HepG2 (cell line): ENCODE results near the gene MGARP. TPM values are rescaled to one million over a fixed set of nuclear protein-coding genes. Genes with fewer than 3 reads are reported as not detected.
A peak's percentile ranks its signal among the peaks of the same experiment; 100 is the strongest.

Source experiments
- CREB3 ChIP-seq: sonication (generic); formaldehyde crosslinking; IDR thresholded peaks from 2 replicates; pipeline ENCODE4 v1.5.0; 2020; ENCODE audit warnings: missing genetic modification reagents
- CREBL2 ChIP-seq: sonication (generic); formaldehyde crosslinking; IDR thresholded peaks from 2 replicates; pipeline ENCODE4 v1.8.1; 2023; ENCODE audit warnings: missing genetic modification reagents, mild to moderate bottlenecking, borderline replicate concordance
- CSRNP1 ChIP-seq: sonication (generic); formaldehyde crosslinking; IDR thresholded peaks from 2 replicates; pipeline ENCODE4 v1.8.1; 2023; ENCODE audit warnings: mild to moderate bottlenecking, missing genetic modification reagents
- EED ChIP-seq: sonication (generic); formaldehyde crosslinking; IDR thresholded peaks from 2 replicates; pipeline ENCODE4 v1.5.0; 2020; ENCODE audit warnings: mild to moderate bottlenecking, missing genetic modification reagents
- ELF4 ChIP-seq: sonication (generic); formaldehyde crosslinking; IDR thresholded peaks from 2 replicates; pipeline ENCODE4 v1.5.0; 2020; ENCODE audit warnings: missing genetic modification reagents, mild to moderate bottlenecking, moderate library complexity, borderline replicate concordance
- FOXA3 ChIP-seq: IDR thresholded peaks from 2 replicates; pipeline ENCODE4 v1.6.1; 2016; ENCODE audit warnings: missing genetic modification reagents, missing compliant biosample characterization
- HOXA7 ChIP-seq: sonication (generic); formaldehyde crosslinking; IDR thresholded peaks from 2 replicates; pipeline ENCODE4 v1.8.1; 2022; ENCODE audit warnings: mild to moderate bottlenecking, missing genetic modification reagents, moderate library complexity
- PATZ1 ChIP-seq: sonication (generic); formaldehyde crosslinking; IDR thresholded peaks from 2 replicates; pipeline ENCODE4 v1.4.0; 2020; ENCODE audit warnings: missing genetic modification reagents
- POLR2A ChIP-seq, 2 experiments: IDR thresholded peaks; 2 replicates each; pipeline ENCODE4 v1.6.1; 2011; ENCODE audit warnings: low read depth in 2 of 2, low read length in 2 of 2, mild to moderate bottlenecking in 1 of 2, moderate library complexity in 1 of 2; ENCODE audit not compliant: insufficient read depth in 1 of 2
- TRIM22 ChIP-seq: fragments of 450-650 bp; IDR thresholded peaks from 2 replicates; pipeline ENCODE4 v1.6.1; 2017
- ZBTB10 ChIP-seq: sonication (generic); formaldehyde crosslinking; IDR thresholded peaks from 2 replicates; pipeline ENCODE4 v1.4.0; 2020; ENCODE audit warnings: missing genetic modification reagents, borderline replicate concordance
- ZNF317 ChIP-seq: sonication (generic); formaldehyde crosslinking; IDR thresholded peaks from 2 replicates; pipeline ENCODE4 v1.5.0; 2020; ENCODE audit warnings: mild to moderate bottlenecking, missing genetic modification reagents
- ZNF660 ChIP-seq: sonication (generic); formaldehyde crosslinking; IDR thresholded peaks from 2 replicates; pipeline ENCODE4 v1.5.1; 2020; ENCODE audit warnings: mild to moderate bottlenecking, low read depth, missing genetic modification reagents, borderline replicate concordance
- ZNF674 ChIP-seq: sonication (generic); formaldehyde crosslinking; IDR thresholded peaks from 2 replicates; pipeline ENCODE4 v1.5.0; 2020; ENCODE audit warnings: low read depth, mild to moderate bottlenecking, missing genetic modification reagents
- ZNF704 ChIP-seq: sonication (generic); formaldehyde crosslinking; IDR thresholded peaks from 2 replicates; pipeline ENCODE4 v1.8.1; 2023; ENCODE audit warnings: mild to moderate bottlenecking, inconsistent platforms, moderate library complexity, missing genetic modification reagents, borderline replicate concordance
- polyA plus RNA-seq, 8 experiments: library from polyadenylated mRNA; depleted of rRNA in 3 of 8; stranded (reverse) in 7 of 8; unstranded in 1 of 8; fragments of >200 nt; fragmentation: Illumina TruSeq in 4 of 8; extraction: Trizol in 4 of 8; gene quantifications; 2 replicates each; pipeline versions ENCODE4 v1.2.1 to v1.2.3, GENCODE V29; 2011 to 2016; ENCODE audit warnings: low read depth in 4 of 8, missing spikeins in 1 of 8, mixed read lengths in 1 of 8; ENCODE audit not compliant: insufficient read depth in 1 of 8
- total RNA-seq, 5 experiments: library from RNA; depleted of rRNA; stranded (reverse); fragments of >200 nt; fragmentation: Illumina TruSeq; extraction: Trizol; gene quantifications; 2 replicates each; pipeline ENCODE4 v1.2.3, GENCODE V29; 2016; ENCODE audit warnings: low read depth in 1 of 5

The MGARP gene
- total and polyA plus RNA-seq, 2 of the 13 experiments (the other 11 are each of a cell fraction or from before 2014, with no cell fraction given) = 0.11 to 0.13 TPM

GRCh38 chr4:139301113-139301820, 21.2 kb upstream of the MGARP start, which contains the start of gene NAA15 (continued):
- no peak for TF ChIP-seq CREBL2 (CRISPR knock-in tag)
- TF ChIP-seq TRIM22 = no peak
- TF ChIP-seq HOXA7 (CRISPR knock-in tag) = no peak
- TF ChIP-seq PATZ1 (CRISPR knock-in tag) = peak; percentile 61
- peak; percentile 77 to 93 for TF ChIP-seq POLR2A (IDR thresholded peaks at IDR 0.05; ENCODE audit: insufficient read depth in 1 of 2, low read depth in 2 of 2, low read length in 2 of 2)
- TF ChIP-seq CSRNP1 (CRISPR knock-in tag) = peak; percentile 11; the same call in 1 of the 2 replicates
- no peak for TF ChIP-seq ZNF660 (CRISPR knock-in tag)
- no peak for TF ChIP-seq ZNF674 (CRISPR knock-in tag)
- TF ChIP-seq ELF4 (CRISPR knock-in tag) = peak; percentile 81; the same call in 1 of the 2 replicates
- TF ChIP-seq CREB3 = no peak
- TF ChIP-seq EED = peak; percentile 43; the same call in 1 of the 2 replicates
- TF ChIP-seq ZNF704 (CRISPR knock-in tag) = no peak
- TF ChIP-seq ZNF317 (CRISPR knock-in tag) = peak; percentile 53; the same call in 1 of the 2 replicates
- TF ChIP-seq FOXA3 (CRISPR knock-in tag) = peak; percentile 36; the same call in 1 of the 2 replicates
- no peak for TF ChIP-seq ZBTB10 (CRISPR knock-in tag)
